Stimulated activated CD8-positive, alpha-beta memory T cell treated with anti-CD3 and anti-CD28 coated beads, Interleukin-15, amount 100 ng/mL, for 24 hours (primary cell): ENCODE results near the gene CHCHD6.

Experiments
- DNase-seq: peaks from one replicate; pipeline ENCODE4 v3.0.0-alpha.2; 2020; ENCODE audit warnings: low read depth

Gene CHCHD6

DNA sequence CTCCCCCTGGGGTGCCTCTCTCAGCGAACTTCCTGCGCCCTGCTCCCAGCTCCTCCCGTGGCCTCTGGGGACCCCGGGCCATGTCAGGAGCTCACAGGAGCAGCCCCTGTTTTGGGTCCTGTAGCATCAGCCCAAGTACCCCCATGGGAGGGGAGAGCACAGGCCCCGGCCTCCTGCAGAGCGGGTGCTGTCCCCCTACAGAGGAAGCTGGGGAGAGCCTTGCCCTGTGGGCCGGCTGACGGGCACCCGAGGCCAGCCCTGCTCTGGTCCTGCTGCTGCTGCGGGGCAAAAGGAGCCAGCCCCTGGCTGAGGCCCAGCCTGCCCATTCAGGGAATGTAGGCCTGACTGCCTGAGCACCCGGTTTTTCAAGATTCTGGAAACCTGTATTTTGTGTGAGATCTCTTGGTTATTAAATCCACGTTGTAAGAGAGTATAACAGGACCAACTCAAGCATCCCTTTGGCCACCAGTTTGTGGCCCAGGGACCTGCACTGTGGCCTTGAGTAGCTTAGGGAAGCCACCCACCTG, 291.3 kb downstream of the CHCHD6 start:
- no peak for DNase-seq

- no peak for DNase-seq
Measured at GRCh38 chr3:126995926-126996512, 292.0 kb downstream of the CHCHD6 start.

DNA sequence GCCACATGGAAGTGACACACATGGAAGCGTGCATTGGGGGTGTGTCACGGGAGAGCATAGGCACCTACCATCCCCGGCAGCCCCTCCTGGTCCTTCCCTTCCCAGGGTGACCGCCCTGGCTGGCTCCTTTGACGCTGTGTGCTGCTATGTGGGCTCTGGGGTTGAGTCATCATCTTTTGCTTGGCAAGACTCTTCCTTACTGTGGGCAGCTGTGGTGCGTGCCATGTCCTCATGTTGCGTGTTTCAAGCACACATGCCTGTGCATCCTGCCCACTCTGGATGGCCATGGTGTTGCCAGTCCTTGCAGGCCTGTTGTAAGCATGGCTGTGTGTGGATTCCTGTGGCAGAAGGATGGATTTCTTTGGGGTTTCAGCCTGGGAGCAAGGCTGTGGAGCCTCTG, 292.9 kb downstream of the CHCHD6 start:
- DNase-seq, result no peak

DNA sequence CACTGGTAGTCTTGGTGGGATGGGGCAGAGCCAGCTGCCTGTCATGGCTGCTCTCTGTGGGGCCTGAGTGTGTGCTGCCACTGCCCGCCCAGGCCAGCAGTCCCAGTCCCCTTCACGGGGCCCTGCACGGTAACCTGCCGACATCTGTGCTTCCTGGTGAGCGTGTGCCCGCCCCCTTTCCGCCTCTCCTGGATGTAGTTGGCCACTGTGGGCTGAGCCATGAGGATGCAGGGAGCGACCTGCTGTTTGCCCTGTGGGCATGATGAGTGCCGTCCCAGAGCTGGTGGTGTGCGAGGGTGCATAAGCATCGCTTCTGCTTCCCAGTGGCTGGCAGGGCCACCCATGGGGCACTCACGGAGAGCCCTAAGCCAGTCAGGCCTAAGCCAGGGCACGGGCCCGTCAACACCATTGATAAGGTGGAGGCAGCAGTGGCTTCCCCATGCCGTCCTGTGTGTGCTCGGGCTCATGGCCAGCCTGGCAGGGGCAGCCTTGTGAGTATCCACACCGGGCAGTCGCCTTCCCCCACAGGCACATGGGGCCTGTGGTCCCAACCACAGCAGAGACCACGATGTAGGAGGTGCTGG, 293.5 kb downstream of the CHCHD6 start:
- DNase-seq, result no peak

DNA sequence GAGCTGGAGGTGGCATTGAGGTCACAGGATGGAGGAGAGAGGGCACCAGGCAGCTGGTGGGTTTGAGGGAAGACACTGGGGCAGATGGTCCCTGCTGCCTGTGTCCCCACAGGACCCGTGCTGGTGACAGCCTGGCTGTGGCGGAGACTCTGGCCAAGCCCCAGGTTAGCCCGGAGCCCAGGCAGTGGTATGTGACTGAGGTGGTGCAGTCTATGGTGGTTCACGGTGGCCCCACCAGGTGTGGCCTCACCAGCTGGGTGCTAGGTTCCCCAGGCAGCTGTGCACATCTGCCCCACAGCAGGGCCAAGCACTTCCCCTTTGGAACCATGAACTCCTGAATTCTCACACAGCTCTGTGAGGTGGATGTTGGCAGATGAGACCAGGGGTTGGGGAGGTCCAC, 294.3 kb downstream of the CHCHD6 start:
- no peak for DNase-seq

DNA sequence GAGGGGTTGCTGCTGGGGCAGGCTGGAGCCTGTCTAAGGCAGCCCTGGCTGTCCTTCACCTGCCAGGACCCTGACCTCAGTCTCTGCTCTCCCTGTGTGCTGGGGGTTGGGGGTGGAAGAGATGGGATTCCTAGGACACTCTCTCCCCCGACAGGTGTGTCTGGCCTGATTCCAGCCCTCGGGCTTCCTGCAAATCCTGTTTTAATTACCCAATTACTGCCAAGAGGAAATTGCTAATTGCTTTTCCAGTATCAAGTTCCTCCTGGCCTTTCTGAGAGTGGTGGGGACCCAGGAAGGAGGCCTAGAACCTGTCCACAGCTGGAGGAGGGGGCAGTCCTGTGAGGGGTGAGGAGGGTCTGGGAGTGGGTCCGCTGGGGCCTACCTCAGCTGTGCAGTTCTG, 294.7 kb downstream of the CHCHD6 start:
- DNase-seq, result no peak

DNA sequence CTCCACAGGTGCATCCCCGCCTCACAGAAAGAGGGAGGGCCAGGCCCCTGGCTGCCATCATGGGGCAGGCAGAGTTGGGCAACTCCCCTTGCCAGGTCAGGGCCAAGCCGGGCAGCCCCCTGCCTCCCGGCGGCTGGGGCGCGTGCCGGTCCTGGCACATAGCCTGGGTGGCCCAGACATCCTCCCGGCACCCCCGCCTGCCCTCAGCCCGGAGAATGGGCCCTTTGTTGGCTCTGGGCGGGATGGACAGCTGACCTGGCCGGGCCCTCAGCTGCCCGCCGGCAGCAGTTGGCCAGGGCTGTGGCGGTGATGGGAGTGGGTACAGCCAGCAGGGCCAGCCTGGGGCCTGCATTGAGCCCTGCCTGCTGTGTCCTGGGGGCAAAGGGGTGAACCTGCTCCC, 295.3 kb downstream of the CHCHD6 start:
- DNase-seq, result no peak

DNA sequence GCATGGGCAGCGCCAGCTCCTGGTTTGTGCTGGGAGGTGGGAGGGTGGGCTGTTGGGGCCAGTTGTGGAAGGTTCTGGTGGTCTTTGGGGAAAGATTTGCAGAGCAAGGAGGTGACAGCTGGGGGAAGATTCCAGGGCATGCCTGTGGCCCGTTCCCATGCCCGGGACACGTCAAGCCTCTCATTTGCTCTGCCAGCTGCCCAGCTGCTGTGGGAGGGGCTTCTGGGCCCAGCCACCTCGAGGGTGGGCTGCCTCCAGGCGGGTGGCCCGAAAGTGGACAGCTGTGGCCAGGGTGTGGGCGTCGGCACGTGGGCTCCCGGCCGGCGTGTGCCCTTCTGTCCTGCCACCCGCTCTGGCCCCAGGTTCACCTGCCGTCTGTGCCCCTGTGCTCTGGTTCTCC, 296.1 kb downstream of the CHCHD6 start:
- DNase-seq, result no peak

- no peak for DNase-seq
Measured at GRCh38 chr3:127000761-127001160, 296.7 kb downstream of the CHCHD6 start.

DNA sequence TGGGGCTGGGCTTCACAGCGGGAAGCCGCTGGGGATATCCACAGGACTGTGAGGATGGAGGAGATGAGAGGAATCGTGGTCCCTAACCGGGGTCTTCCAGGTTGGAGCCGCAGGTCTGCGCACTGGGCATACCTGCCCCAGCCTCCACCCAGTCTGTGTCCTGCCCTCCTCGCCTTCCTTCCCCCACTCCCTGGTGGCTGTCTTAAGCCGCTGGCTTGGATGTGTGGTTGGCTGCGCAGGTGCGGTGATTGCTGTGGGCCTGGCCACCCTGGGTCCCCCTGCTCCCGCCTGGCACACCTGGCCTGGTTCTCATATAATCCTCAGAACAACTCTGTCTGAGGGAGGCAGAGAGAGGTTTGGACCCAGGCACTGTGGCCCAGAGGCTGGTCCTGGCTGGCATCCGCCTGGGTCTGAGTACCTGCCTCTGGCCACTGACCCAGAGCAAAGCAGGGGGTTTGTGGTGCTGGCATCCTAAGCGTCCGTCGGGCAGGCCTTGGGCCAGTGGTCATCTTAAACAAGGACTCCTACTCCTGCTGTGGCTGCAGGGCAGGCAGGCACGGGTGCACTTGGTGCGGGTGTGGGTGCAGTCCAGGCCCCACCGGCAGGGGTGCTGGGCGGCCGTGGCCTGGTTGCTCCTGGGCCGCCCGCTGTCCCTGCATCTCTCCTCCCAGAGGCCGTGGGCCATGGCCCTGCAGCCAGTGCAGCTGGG, 297.6 kb downstream of the CHCHD6 start:
- DNase-seq, result no peak

- no peak for DNase-seq
Measured at GRCh38 chr3:127002195-127003174, 298.4 kb downstream of the CHCHD6 start.

- no peak for DNase-seq
Measured at GRCh38 chr3:127003175-127003555, 299.1 kb downstream of the CHCHD6 start.

- DNase-seq, result no peak
Measured at GRCh38 chr3:127003601-127004280, 299.7 kb downstream of the CHCHD6 start.

DNA sequence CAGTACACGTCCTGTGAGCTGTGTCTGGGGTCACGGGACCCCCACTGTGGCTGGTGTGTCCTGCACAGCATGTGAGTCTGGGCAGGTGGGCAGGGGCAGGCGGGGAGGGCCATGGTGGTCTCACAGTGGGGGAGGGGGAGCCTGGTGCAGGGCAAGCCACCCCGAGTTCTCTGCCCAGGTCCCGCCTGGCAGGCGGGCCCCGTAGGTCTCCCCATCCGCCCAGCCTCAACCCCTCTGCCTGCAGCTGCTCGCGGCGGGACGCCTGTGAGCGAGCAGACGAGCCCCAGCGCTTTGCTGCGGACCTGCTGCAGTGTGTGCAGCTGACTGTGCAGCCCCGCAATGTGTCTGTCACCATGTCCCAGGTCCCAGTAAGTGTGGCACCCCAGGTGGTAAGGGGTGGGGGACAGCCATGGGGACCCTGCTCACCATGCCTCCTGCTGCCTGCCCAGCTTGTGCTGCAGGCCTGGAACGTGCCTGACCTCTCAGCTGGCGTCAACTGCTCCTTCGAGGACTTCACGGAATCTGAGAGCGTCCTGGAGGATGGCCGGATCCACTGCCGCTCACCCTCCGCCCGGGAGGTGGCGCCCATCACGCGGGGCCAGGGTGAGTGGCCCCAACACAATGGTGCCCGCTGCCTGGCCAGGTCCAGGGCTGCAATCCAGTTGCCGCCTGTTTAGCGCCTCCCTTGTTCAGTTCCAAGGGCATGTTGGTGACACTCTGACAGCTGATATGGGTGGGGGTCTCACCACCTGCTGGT, 300.8 kb downstream of the CHCHD6 start:
- DNase-seq, result no peak

GRCh38 chr3:127005864-127006500, 301.9 kb downstream of the CHCHD6 start:
- no peak for DNase-seq

DNA sequence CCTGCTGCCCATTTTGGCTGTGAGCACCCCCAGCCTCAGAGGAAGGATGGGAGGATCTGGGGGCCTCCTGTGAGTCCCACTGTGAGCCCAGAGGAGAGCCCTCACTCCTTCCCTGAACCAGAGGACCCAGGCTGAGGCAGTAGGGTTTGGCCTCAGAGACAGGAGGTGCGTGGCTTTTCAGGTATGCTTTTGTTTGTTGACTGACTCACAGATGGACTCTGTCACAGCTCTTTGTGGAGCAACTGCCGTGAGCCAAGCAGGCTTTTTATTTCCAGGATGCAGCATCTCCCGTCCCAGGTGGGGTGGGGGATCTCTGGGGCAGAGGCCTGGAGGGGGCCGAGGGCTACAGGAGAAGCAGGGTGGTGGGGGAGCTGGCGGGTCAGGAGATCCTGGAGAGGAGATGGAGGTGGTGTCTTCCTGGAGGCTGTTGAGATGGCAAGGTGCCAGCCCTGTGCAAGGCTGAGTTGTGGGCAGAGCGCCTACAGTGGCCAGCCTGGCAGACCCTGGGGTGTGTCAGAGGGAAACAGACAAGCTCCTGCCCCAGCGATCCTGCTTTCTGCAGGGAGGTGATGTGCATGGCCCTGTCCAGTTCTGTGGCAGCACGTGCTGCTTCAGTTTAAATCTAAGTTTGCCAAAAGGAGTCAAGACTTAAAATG, 302.9 kb downstream of the CHCHD6 start:
- DNase-seq, result no peak

GRCh38 chr3:127008236-127008635, 304.2 kb downstream of the CHCHD6 start:
- no peak for DNase-seq

DNA sequence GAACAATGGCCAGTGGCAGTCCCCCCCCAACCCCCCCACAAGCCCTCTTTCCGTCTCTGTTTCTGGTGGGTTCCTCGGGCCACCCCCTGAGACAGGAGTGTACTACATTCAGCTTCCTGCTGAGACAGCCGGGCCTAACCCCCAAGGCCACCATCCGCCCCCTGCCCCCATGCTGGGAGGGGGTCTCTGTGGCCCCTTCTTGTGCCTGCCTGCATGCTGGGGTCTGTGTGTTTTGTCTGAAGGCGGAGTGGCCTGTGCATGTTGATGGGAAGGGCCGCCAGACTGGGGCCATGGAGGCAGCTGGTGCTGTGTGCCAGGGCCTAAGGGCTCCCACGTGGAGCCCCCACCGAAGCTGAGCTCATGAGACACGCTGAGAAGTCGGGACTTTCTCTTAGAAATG, 305.5 kb downstream of the CHCHD6 start:
- no peak for DNase-seq
